K562 (cell line): ENCODE results near the gene ANO3.

Experiments used
- HEY1 ChIP-seq: fragments of 250-450 bp; sonication (Bioruptor Pico); IDR thresholded peaks from 2 replicates; pipeline ENCODE4 v1.5.0; 2020; ENCODE audit warnings: mild to moderate bottlenecking, moderate library complexity, borderline replicate concordance
- KAT7 ChIP-seq: sonication (generic); formaldehyde crosslinking; IDR thresholded peaks from 2 replicates; pipeline ENCODE4 v1.8.0; 2022; ENCODE audit warnings: missing genetic modification reagents, mild to moderate bottlenecking, borderline replicate concordance
- KDM1A ChIP-seq, 2 experiments: fragments of 450-650 bp; IDR thresholded peaks; 2 replicates each; pipeline ENCODE4 v1.6.1; 2016; ENCODE audit warnings: mild to moderate bottlenecking in 2 of 2
- POLR2A ChIP-seq: fragments of 450-650 bp; conservative IDR thresholded peaks from 2 replicates; pipeline ENCODE4 v1.6.1; 2016
- ZNF639 ChIP-seq, 2 experiments: fragments of 200-800 bp in 1 of 2; sonication (Bioruptor generic) in 1 of 2; sonication (generic) in 1 of 2; formaldehyde crosslinking in 1 of 2; IDR thresholded peaks in 1 of 2; conservative IDR thresholded peaks in 1 of 2; 2 replicates each; pipeline versions ENCODE4 v1.5.0 to v1.6.1; 2016 to 2020; ENCODE audit warnings: missing compliant biosample characterization in 1 of 2, missing genetic modification characterization in 1 of 2, missing genetic modification reagents in 1 of 2
- ZNF79 ChIP-seq: fragments of 250-450 bp; sonication (Bioruptor Pico); IDR thresholded peaks from 2 replicates; pipeline ENCODE4 v1.4.0; 2020; ENCODE audit warnings: low read depth, mild to moderate bottlenecking, moderate library complexity

GRCh38 chr11:26557666-26558065 lies 225.7 kb downstream of the ANO3 start:
- TF ChIP-seq KAT7 (CRISPR knock-in tag) (no peak), HEY1 (CRISPR knock-in tag) (no peak), POLR2A (no peak), KDM1A (IDR thresholded peaks at IDR 0.05) (no peak), ZNF79 (CRISPR knock-in tag) (no peak), ZNF639 (CRISPR knock-in tag; conservative IDR thresholded peaks at IDR 0.05 in 1 of 2, IDR thresholded peaks at IDR 0.05 in 1 of 2) (no peak)
